ENCODE results near the gene CCDC110.

DNA sequence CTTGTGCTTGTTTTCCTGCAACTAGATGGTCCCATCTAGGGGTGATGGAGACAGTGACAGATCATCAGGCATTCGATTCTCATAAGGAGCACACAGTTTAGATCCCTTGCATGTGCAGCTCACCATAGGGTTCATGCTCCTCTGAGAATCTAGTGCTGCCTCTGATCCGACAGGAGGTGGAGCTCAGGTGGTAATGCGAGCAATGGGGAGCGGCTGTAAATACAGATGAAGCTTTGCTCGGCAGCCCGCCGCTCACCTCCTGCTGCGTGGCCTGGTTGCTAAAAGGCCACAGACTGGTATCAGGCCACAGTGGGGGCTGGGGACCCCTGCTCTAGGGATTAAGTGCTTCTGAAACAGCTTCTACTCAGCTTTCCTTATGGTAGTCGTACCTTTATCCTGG, 28.5 kb upstream of the CCDC110 start:
- TF ChIP-seq EZH2phosphoT487 (IDR thresholded peaks at IDR 0.05; ENCODE audit: insufficient read depth, low read depth) (no peak), EZH2 (IDR thresholded peaks at IDR 0.05; ENCODE audit: insufficient read depth, poor library complexity, severe bottlenecking) (no peak)
